Dedifferentiated amniotic fluid mesenchymal stem cell (primary cell): ENCODE results near the gene RBCK1.
"Not testable (repeated sequence)": the region's sequence is repeated elsewhere in the genome, so short reads cannot be mapped to it uniquely, and the experiment has no call there.

Experiments
- DNase-seq: peaks from one replicate; pipeline ENCODE4 v3.0.0-alpha.2; 2016; ENCODE audit errors: extremely low spot score

Gene RBCK1

DNA sequence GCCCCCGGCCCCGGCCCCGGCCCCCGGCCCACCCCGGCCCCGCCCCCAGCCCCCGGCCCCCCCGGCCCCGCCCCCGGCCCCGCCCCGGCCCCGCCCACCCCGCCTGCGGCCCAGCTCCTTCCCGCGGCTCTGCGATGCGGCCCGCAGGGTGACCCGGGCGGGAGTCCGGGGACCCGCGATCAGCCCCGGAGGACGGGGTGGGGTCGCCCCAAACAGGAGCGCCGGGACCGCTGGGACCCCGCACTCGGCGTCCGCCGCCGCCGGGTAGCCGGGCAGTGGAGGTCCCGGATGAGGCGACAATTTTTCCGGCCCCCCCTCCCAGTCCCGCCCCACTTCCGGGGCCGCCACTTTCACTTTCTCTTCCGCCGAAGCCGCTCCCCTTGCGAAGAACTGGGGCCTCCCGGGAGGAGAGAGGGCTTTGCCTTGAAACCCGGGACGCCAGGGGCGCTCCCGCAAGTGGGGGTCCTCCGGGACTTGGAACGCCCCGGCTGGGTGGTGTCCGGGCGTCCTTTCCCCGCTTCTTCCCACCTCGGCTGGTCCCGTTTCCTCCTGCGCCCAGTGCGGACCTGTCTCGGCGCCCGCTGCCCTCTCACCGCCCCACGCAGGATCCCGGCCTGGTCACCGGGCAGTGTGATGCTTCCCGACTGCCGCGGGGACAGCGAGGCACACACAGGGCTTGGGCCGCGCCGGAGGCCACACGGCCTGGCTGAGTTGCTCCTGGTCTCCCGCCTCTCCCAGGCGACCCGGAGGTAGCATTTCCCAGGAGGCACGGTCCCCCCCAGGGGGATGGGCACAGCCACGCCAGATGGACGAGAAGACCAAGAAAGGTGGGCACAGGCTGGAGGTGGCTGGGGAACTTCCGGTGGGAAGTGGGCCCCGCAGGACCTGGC lies at the start of gene RBCK1:
Gene RBCK1, plus strand, starts transcription at position 347 of the 890 bp plus-strand sequence. Its CDS starts 459 bp downstream, at position 806.
- DNase-seq = peak; percentile 76

DNA sequence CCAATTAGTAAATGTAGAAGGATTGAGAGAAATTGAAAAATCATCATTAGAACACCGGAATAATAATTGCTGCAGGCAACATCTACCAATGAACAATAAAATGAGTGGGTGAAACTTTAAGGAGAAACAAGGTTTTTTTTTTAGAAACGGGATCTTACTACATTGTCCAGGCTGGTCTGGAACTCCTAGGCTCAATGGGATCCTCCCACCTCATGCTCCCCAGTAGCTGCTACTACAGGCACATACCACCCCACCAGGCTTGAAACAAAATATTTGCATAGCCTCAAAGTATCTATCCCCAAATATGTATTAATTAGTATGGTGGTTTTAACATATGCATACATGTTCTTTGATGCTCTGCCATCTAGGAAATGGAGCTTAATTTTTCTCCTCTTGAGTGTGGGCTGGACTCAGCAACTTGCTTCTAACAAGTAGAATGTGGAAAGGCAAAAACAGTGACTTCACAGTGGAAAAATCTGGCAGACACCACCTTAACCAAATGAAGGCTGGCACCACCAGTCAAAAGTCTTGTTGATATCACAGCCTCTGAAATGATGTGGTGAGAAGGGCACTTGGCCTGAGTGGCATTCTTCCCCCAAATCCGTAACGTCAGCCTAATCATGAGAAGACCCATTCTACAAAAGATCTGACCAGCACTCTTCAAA lies 49.1 kb upstream of the RBCK1 start:
- no peak for DNase-seq

- no peak for DNase-seq
Measured at GRCh38 chr20:361561-361960, 46.5 kb upstream of the RBCK1 start.

DNA sequence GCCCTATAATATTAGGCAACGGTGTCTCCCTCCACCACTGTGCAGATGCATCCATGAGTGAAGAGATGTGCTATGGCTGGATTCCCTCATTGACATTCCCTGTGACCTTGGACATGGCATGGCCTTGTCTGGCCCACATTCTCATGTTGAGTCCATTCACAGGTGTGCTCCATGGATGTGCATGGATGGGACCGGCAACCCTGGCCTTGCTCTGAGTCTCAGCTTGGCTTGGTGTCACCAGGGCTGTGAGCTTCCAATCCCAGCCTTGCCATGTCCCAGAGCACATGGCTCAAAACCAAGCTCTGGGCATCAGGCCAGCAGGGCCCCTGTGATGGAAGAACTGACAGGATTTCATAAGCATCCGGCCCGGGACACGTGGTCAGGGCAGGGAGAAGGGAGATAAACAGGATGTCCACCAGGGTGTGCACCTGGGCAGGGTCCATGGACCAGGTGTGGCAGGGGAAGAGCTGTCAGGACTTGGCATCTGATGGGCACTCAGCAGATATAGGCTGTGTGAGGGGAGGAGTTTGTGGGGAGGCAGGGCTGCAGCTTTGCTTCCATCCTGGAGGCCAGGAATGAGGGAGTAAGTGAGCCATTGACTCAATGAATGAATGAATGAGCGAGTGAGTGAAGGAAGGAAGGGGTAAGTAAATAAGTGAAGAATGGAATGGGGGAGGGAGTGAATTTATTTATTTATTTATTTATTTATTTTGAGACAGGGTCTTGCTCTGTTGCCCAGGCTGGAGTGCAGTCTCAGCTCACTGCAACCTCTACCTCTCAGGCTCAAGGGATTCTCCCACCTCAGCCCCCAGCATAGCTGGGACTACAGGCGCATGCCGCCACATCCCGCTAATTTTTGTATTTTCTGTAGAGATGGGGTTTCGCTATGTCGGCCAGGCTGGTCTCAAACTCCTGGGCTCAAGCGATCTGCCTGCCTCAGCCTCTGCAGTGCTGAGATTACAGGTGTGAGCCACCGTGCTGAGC lies 45.5 kb upstream of the RBCK1 start:
- peak; percentile 63 for DNase-seq

DNA sequence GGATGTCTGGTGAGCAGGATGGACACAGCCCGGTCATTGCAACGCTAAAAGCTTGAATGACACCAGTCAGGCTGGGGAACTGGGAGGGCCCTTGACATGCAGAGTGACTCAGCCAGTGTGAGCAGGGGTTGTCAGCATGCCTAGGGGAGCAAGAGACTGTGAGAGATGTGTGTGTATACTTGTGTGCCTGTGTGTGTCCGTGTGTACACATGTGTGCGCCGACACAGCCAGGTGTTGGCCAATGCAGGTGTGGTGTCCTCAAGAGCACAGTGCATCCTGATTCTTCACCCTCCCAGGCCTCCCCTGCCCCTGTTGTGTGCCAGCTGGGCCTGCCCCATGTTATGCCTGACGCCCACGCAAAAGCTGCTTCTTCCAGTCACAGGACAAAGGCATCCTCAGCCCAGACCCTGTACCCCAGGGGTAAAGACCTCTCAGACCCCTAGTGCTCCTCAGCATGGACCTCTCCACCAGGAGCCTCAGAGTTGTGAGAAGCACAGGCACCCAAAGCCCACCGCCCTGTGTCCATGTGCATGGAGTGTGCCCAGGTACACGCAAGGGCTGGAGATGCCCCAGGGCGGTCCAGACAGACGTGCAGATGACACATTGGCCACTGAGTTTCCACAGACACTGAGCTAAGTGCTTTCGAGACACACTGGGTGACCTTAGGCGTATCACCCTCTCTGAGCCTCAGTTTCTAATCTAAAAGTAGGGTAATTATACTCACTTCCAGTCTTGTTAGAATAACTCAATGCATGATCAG lies 44.6 kb upstream of the RBCK1 start:
- DNase-seq = no peak

DNA sequence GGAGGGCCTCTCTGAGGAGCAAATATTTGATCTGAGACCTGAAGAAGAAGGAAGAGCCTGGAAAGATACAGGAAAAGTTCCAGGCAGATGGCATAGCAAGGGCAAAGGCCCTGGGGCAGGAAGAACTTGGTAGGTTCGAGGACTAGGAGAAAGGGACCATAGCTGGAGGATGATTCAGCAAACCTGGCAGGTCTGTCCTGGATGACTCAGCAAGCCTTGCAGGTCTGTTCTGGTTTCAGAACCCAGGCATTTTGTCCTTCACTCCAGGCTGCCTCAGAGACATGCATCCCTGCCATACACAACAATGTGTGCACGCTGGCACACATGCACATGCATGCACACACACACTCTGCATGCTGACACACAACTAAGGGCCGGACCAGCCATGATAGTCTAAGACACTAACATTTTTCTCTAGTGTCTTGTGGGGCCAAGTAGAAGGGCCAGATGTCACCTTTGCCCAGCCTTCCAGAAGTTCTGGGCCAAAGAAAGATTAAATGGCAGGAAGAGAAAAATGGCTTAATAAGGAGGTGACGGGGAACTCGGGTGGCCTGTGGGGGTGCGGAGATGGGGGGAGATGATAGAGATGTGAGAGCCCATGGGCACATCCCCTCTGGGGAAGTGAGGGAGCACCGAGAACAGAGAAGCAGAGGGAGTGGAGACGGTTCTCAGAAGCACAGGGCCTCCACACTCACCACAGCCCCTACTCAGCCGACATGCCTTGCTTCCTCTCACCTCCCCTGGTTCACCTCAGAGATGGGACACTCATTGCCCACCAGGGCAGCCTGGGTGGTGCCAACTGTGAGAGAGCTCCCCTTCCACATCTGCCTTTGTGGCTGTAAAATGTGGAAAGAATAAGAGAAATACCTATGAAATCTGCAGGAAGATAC lies 42.9 kb upstream of the RBCK1 start:
- DNase-seq = no peak

- DNase-seq = no peak
Measured at GRCh38 chr20:366041-366718, 41.9 kb upstream of the RBCK1 start.

DNA sequence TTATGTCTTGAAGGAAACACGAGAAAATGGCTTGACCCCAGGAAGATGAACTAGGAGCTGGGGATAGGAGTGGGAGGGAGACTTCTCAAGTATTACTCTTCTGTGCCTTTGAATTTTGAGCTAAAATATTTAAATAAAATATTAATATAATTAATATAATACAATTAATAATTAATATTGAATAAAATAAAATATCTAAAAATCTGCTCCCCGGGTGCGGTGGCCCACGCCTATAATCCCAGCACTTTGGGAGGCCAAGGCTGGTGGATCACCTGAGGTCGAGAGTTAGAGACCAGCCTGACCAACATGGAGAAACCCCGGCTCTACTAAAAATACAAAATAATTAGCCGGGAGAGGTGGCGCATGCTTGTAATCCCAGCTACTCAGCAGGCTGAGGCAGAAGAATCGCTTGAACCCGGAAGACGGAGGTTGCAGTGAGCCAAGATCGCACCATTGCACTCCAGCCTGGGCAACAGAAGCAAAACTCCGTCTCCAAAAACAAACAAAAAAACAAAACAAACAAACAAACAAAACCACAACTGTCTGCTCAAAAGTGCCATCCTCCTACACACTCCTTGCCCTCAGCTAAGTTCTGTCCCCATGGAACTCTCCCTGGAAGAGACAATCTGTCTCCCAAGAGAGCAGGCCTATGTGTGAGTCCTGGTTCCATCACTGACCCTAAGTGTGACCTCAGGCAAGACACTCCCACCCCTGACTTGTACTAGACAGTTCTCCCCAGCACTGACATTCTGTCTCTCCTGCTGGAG lies 41.2 kb upstream of the RBCK1 start:
- DNase-seq = no peak

DNA sequence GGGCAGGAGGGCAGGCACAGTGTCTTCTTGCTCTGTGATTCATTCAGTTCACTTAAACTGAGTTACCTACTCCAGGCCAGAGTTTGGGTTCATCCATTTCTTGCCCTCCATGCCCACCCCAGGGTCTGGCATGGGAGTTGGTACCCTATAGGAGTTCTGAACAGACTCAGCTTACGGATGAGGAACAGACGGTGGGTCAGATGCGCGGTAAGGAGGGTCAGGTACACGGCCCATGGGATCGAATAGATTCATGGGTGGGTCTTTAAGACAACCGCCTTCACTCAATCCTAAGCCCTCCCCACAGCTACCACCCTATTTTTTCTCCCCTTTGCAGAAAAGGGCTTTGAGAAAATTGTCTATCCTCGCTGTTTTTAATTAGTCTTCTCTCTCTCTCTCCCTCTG lies 40.6 kb upstream of the RBCK1 start:
- no peak for DNase-seq

DNA sequence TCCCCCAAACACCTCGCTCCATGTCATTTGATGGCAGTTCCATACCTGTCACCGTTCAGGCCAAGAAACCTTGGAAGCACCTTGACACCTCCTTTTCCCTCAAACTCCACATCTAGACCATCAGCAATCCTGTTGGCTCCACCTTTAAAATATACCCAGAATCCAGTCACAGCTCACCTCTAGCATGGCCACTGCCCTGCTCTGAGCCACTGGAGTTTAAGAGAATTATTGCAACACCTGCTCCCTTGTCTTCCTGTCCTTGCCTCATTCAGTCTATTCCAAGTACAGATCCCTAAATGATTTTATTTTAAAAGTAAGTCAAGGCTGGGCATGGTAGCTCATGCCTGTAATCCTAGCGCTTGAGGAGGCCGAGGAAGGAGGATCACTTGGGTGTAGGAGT lies 39.2 kb upstream of the RBCK1 start:
- DNase-seq = no peak

GRCh38 chr20:370151-370600 lies 37.9 kb upstream of the RBCK1 start:
- no peak for DNase-seq

DNA sequence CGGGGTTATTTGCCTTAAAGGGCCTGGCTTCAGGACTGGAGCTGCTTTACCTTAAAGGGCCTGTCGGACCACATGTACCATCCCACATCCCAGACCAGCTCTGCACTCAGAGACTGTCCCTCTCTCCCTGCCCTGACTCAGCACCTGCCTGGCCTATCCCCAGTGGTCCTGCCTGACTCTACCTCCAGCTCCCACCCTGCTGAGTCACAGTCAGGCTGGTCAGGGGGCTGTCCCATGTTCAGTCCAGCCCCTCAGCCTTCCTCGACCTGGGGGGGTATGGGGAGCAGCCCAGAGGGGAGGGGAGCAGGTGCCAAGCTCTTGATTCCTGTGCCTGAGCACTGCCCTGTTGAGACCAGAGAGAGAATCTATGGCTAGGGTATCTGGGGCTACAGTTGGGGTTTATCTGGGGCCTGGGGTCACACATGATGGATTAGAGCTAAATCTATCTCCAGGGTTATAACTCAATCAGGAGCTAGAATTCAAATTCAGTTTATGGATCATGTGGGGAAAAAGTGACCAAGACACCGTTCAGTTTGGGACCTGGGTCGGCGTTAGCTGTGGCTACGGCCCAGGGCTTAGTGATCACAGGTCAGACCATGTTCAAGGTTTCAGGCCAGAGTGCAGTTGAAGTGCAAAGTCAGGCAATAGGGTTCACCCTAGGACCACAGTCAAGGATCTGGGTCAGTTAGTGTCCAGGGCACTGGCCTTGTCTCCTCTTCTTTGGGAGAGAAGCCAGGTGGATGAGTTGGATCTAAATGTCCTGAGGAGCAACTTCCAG lies 36.9 kb upstream of the RBCK1 start:
- DNase-seq = no peak

GRCh38 chr20:371755-372542 lies 36.1 kb upstream of the RBCK1 start:
- peak; percentile 85 for DNase-seq

- not testable (repeated sequence) for DNase-seq
Measured at GRCh38 chr20:372543-373082, 35.5 kb upstream of the RBCK1 start.

- DNase-seq = peak; percentile 81
Measured at GRCh38 chr20:373171-373890, 34.8 kb upstream of the RBCK1 start.

DNA sequence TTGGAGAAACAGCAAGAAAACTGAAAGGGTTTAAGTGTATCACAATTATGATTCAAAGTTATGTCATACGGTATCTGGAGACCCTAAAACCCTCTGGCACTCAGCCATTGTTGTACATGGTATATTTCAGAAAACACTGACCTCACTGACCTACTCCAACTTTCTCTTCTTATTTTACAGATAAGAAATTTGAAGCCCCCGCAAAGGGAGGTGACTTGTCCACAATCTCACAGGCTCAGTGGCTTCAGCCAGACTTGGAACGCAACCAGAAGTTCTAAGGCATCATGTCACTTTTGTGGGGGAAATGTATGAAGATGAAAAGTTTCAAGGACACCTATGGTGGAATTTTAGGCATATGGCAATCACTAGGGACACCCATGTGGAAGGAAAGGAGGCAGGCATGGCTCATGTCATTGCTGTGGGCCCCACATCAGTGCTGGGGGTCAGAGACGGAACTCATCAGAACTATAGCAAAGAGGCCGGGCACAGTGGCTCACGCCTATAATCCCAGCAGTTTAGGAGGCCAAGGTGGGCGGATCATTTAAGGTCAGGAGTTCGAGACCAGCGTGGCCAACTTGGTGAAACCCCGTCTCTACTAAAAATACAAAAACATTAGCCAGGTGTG lies 32.7 kb upstream of the RBCK1 start:
- no peak for DNase-seq
